HEK293 (cell line): ENCODE data around the gene COL4A3.

Source experiments
- CTCF ChIA-PET: fragments of 350-600 bp; formaldehyde crosslinking; extraction: SDS; loops from one replicate; lab custom pipeline; 2021; ENCODE audit warnings: antibody characterized with exemption; lab: Yijun Ruan, JAX
- POLR2A ChIA-PET: fragments of 300-600 bp; formaldehyde crosslinking; extraction: SDS; loops from one replicate; lab custom pipeline; 2020; ENCODE audit warnings: antibody characterized with exemption, inconsistent platforms; lab: Yijun Ruan, JAX
- H3K27ac ChIP-seq: fragments of 200-500 bp; sonication (Bioruptor generic); 2 replicates; pipeline ENCODE4 v1.5.1; 2014; ENCODE audit warnings: low read depth, low read length, control low read depth, inconsistent platforms; ENCODE audit errors: extremely low read depth
- H3K36me3 ChIP-seq, 2 experiments: fragments of 200-500 bp in 1 of 2; sonication (Bioruptor generic) in 1 of 2; 1 replicate in 1 of 2; 2 replicates in 1 of 2; pipeline ENCODE4 v1.5.1; 2014 to 2017; ENCODE audit warnings: inconsistent platforms in 2 of 2, low read length in 2 of 2; ENCODE audit not compliant: control insufficient read depth in 2 of 2, insufficient read depth in 1 of 2
- H3K4me1 ChIP-seq: fragments of 200-500 bp; sonication (Bioruptor generic); 2 replicates; pipeline ENCODE4 v1.5.1; 2014; ENCODE audit warnings: mild to moderate bottlenecking, low read length, inconsistent platforms; ENCODE audit not compliant: control insufficient read depth, insufficient read depth
- H3K4me3 ChIP-seq: 2 replicates; pipeline ENCODE4 v1.5.1; 2011; ENCODE audit warnings: low read depth, mild to moderate bottlenecking, control low read depth, low read length, moderate library complexity
- H3K9me3 ChIP-seq: fragments of 200-500 bp; sonication (Bioruptor generic); 2 replicates; pipeline ENCODE4 v1.5.1; 2014; ENCODE audit warnings: low read depth, low read length, inconsistent platforms; ENCODE audit not compliant: control insufficient read depth, insufficient read depth
- BCL11B ChIP-seq: fragments of 450-650 bp; formaldehyde crosslinking; IDR thresholded peaks from 2 replicates; pipeline ENCODE4 v1.5.1; 2016; ENCODE audit warnings: low read depth, missing biosample characterization, missing genetic modification characterization
- CTCF ChIP-seq: fragments of 450-650 bp; formaldehyde crosslinking; IDR thresholded peaks from 2 replicates; pipeline ENCODE4 v1.5.1; 2016; ENCODE audit warnings: missing biosample characterization, missing genetic modification characterization
- PATZ1 ChIP-seq: fragments of 450-650 bp; formaldehyde crosslinking; IDR thresholded peaks from 2 replicates; pipeline ENCODE4 v1.5.1; 2016; ENCODE audit warnings: missing biosample characterization, missing genetic modification characterization
- SETDB1 ChIP-seq: IDR thresholded peaks from one replicate; pipeline ENCODE4 v1.6.1; 2017; ENCODE audit warnings: mild to moderate bottlenecking, low read length, moderate library complexity, mixed read lengths; ENCODE audit not compliant: insufficient read length
- TRIM28 ChIP-seq: IDR thresholded peaks from 2 replicates; pipeline ENCODE4 v1.6.1; 2011; ENCODE audit warnings: low read length, control low read depth, borderline replicate concordance
- ZBTB11 ChIP-seq: fragments of 450-650 bp; formaldehyde crosslinking; conservative IDR thresholded peaks from 2 replicates; pipeline ENCODE4 v1.5.1; 2016; ENCODE audit warnings: low read depth, missing biosample characterization, missing genetic modification characterization
- ZBTB17 ChIP-seq: fragments of 450-650 bp; formaldehyde crosslinking; IDR thresholded peaks from 2 replicates; pipeline ENCODE4 v1.5.1; 2016; ENCODE audit warnings: missing biosample characterization, missing genetic modification characterization
- ZBTB26 ChIP-seq: fragments of 450-650 bp; formaldehyde crosslinking; optimal IDR thresholded peaks from 2 replicates; pipeline ENCODE3; 2016; ENCODE audit warnings: missing biosample characterization, mild to moderate bottlenecking, missing genetic modification characterization
- ZFHX2 ChIP-seq: fragments of 450-650 bp; formaldehyde crosslinking; conservative IDR thresholded peaks from 2 replicates; pipeline ENCODE4 v1.5.1; 2016; ENCODE audit warnings: missing biosample characterization, missing genetic modification characterization
- ZNF133 ChIP-seq: fragments of 450-650 bp; formaldehyde crosslinking; IDR thresholded peaks from 2 replicates; pipeline ENCODE4 v1.5.1; 2016; ENCODE audit warnings: missing biosample characterization, missing genetic modification characterization
- ZNF274 ChIP-seq, 2 experiments: fragments of 200-500 bp in 1 of 2; fragments of 450-650 bp in 1 of 2; sonication (Bioruptor generic) in 1 of 2; formaldehyde crosslinking in 1 of 2; IDR thresholded peaks; 2 replicates each; pipeline versions ENCODE4 v1.5.1 to v1.6.1; 2014 to 2016; ENCODE audit warnings: borderline replicate concordance in 1 of 2, inconsistent platforms in 1 of 2, low read length in 1 of 2, missing biosample characterization in 1 of 2, missing genetic modification characterization in 1 of 2
- ZNF366 ChIP-seq: fragments of 450-650 bp; formaldehyde crosslinking; conservative IDR thresholded peaks from 2 replicates; pipeline ENCODE4 v1.5.1; 2016; ENCODE audit warnings: missing biosample characterization, missing genetic modification characterization
- ZNF549 ChIP-seq: fragments of 450-650 bp; IDR thresholded peaks from 2 replicates; pipeline ENCODE4 v1.5.1; 2018; ENCODE audit warnings: missing biosample characterization, missing genetic modification characterization, mild to moderate bottlenecking, inconsistent platforms, moderate library complexity
- ZNF654 ChIP-seq: fragments of 450-650 bp; formaldehyde crosslinking; IDR thresholded peaks from 2 replicates; pipeline ENCODE4 v1.5.1; 2016; ENCODE audit warnings: low read depth, missing biosample characterization, missing genetic modification characterization
- ZNF792 ChIP-seq: fragments of 450-650 bp; formaldehyde crosslinking; IDR thresholded peaks from 2 replicates; pipeline ENCODE4 v1.5.1; 2016; ENCODE audit warnings: missing biosample characterization, missing genetic modification characterization
- ZSCAN16 ChIP-seq: fragments of 450-650 bp; formaldehyde crosslinking; IDR thresholded peaks from 2 replicates; pipeline ENCODE4 v1.5.1; 2016; ENCODE audit warnings: missing biosample characterization, missing genetic modification characterization

COL4A3 gene

GRCh38 chr2:227154986-227155774 is 9.2 kb upstream of the COL4A3 start:
- H3K9me3 ChIP-seq, result no peaks in the 10 kb centered on the region
- CTCF ChIA-PET, result interaction anchor here (0.6 to 0.9 kb wide), 4 partner anchors 11 to 734 kb away, joined by 3 to 4 read pairs (median 4); no protein-coding TSS in a partner anchor
- TF ChIP-seq ZNF274 (IDR thresholded peaks at IDR 0.05; ENCODE audit: low read length) (no peak), ZNF274 (tag by site-specific recombination; IDR thresholded peaks at IDR 0.05; ENCODE audit: borderline replicate concordance) (no peak), SETDB1 (no peak), ZSCAN16 (tag by site-specific recombination) (no peak), ZNF792 (tag by site-specific recombination) (no peak), TRIM28 (no peak), ZNF549 (tag by site-specific recombination) (no peak), ZBTB26 (tag by site-specific recombination) (no peak), ZNF133 (tag by site-specific recombination) (no peak), BCL11B (no peak), ZBTB17 (no peak), ZFHX2 (tag by site-specific recombination) (no peak), ZBTB11 (no peak), CTCF (no peak), PATZ1 (tag by site-specific recombination) (no peak), ZNF366 (tag by site-specific recombination) (no peak), ZNF654 (tag by site-specific recombination) (no peak)
- TF ChIP-seq, all 188 proteins: peak for 0
- Histone ChIP-seq H3K4me3 (no peak overlapping the region), H3K4me1 (peaks cover 2% of the 10 kb centered on the region; the same call in 1 of the 2 replicates), H3K36me3 (no peaks in the 10 kb centered on the region), H3K27ac (no peak overlapping the region)
- POLR2A ChIA-PET, result no interaction called here
